ENCODE results near the gene GGTLC1. TPM values are rescaled to one million over a fixed set of nuclear protein-coding genes. Genes with fewer than 3 reads are reported as not detected.
A peak's percentile ranks its signal among the peaks of the same experiment; 100 is the strongest.

GGTLC1 gene
- total RNA-seq (not detected), polyA plus RNA-seq (not detected)

- no peaks in the 10 kb centered on the region for H3K36me3 Mint-ChIP-seq
- no peaks in the 10 kb centered on the region for H3K9me3 ChIP-seq (ENCODE audit: control insufficient read depth in 2 of 2, low read length in 2 of 2)
- H3K36me3 ChIP-seq (ENCODE audit: control insufficient read depth, insufficient read depth, low read length): no peaks in the 10 kb centered on the region
- DNase-seq (no peak), ATAC-seq (ENCODE audit: low read depth in 2 of 2) (no peak)
- H3K4me3 ChIP-seq (ENCODE audit: low read depth, low read length): no peak within 1 kb of the TSS
- H3K27ac Mint-ChIP-seq: no peak within 1 kb of the TSS
- no peaks in the 10 kb centered on the region for H3K4me1 ChIP-seq (ENCODE audit: control insufficient read depth, insufficient read depth, low read length, poor library complexity, severe bottlenecking)
- H3K27ac ChIP-seq (ENCODE audit: insufficient read depth, low read length, poor library complexity, severe bottlenecking): no peak within 1 kb of the TSS
- no peaks in the 10 kb centered on the region for H3K27me3 Mint-ChIP-seq
- H3K9me3 Mint-ChIP-seq: no peaks in the 10 kb centered on the region
- no peaks in the 10 kb centered on the region for H3K27me3 ChIP-seq (ENCODE audit: control insufficient read depth, insufficient read depth, low read length)
- H3K4me3 Mint-ChIP-seq: no peak within 1 kb of the TSS
- no peaks in the 10 kb centered on the region for H3K4me1 Mint-ChIP-seq
These were observed at the start of gene GGTLC1 for GRCh38 chr20:23988561-23988960. Gene GGTLC1 (minus strand): TSS chr20:23988779. CDS start chr20:23986611, 2,168 bp downstream.

DNA sequence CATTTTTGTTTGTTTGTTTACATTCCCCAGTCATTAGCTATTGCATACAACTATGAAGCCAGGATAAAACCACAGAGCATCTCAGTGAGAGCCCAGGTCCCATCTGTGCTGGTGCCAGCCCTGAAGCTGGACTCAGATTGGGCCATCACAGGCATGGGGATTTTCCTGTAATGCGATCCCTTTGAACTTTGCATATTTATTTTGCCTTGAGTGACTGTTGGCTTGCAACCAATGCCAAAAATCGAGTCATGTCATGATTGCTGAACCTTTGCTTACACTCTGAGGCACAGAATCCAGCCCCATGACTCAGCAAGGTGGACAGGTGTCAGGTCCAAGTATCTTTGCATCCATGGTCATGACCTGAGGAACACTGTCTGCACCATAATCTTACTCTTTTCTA lies 46.2 kb upstream of the GGTLC1 start:
- H3K27ac ChIP-seq (ENCODE audit: insufficient read depth, low read length, poor library complexity, severe bottlenecking): no peak overlapping the region
- no peaks in the 10 kb centered on the region for H3K27me3 ChIP-seq (ENCODE audit: control insufficient read depth, insufficient read depth, low read length)
- no peaks in the 10 kb centered on the region for H3K36me3 ChIP-seq (ENCODE audit: control insufficient read depth, insufficient read depth, low read length)
- peaks cover 0 to 15% (median 8%) of the 10 kb centered on the region in 4 donors for H3K4me1 Mint-ChIP-seq
- peaks cover 2% of the 10 kb centered on the region for H3K27me3 Mint-ChIP-seq
- no peaks in the 10 kb centered on the region for H3K9me3 ChIP-seq (ENCODE audit: control insufficient read depth in 2 of 2, low read length in 2 of 2)
- no peak overlapping the region for H3K4me3 Mint-ChIP-seq
- H3K9me3 Mint-ChIP-seq: peaks cover 0 to 5% (median 0%) of the 10 kb centered on the region in 7 donors
- H3K27ac Mint-ChIP-seq: peak overlapping the region in 2 of 3 donors; percentile 8 to 48
- no peak for ATAC-seq (ENCODE audit: low read depth in 2 of 2)
- no peaks in the 10 kb centered on the region for H3K4me1 ChIP-seq (ENCODE audit: control insufficient read depth, insufficient read depth, low read length, poor library complexity, severe bottlenecking)
- no peak overlapping the region for H3K4me3 ChIP-seq (ENCODE audit: low read depth, low read length)
- no peak for DNase-seq
- H3K36me3 Mint-ChIP-seq: no peaks in the 10 kb centered on the region

GRCh38 chr20:24033565-24033964 lies 45.0 kb upstream of the GGTLC1 start:
- ATAC-seq (ENCODE audit: low read depth in 2 of 2) (no peak), DNase-seq (no peak)
- no peaks in the 10 kb centered on the region for H3K9me3 ChIP-seq (ENCODE audit: control insufficient read depth in 2 of 2, low read length in 2 of 2)
- H3K36me3 ChIP-seq (ENCODE audit: control insufficient read depth, insufficient read depth, low read length): no peaks in the 10 kb centered on the region
- Mint-ChIP-seq H3K27ac (peak overlapping the region in 1 of 3 donors; percentile 68), H3K36me3 (no peaks in the 10 kb centered on the region), H3K27me3 (no peaks in the 10 kb centered on the region), H3K4me3 (no peak overlapping the region), H3K9me3 (peaks cover 0 to 5% (median 0%) of the 10 kb centered on the region in 7 donors), H3K4me1 (peaks cover 0 to 26% (median 13%) of the 10 kb centered on the region in 4 donors)
- H3K4me1 ChIP-seq (ENCODE audit: control insufficient read depth, insufficient read depth, low read length, poor library complexity, severe bottlenecking): no peaks in the 10 kb centered on the region
- no peak overlapping the region for H3K27ac ChIP-seq (ENCODE audit: insufficient read depth, low read length, poor library complexity, severe bottlenecking)
- H3K4me3 ChIP-seq (ENCODE audit: low read depth, low read length): no peak overlapping the region
- H3K27me3 ChIP-seq (ENCODE audit: control insufficient read depth, insufficient read depth, low read length): no peaks in the 10 kb centered on the region

DNA sequence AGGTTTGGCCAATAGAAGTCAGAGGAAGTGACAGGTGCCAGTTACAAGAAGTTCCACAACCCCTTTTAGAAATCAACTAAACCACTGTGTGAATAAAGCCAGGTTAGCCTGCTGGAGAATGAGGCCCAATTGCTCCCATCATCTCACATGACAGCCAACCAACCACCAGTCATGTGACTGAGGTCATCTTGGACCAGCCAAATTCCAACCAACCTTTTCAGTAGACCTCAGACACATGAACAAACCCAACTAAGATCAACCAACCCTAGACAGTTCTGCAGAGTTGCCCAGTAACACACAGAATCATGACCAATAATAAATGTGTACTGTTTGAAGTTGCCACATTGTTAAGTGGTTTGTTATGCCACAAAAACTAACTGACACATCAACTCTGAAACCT lies 44.6 kb upstream of the GGTLC1 start:
- H3K27ac ChIP-seq (ENCODE audit: insufficient read depth, low read length, poor library complexity, severe bottlenecking): no peak overlapping the region
- H3K4me3 ChIP-seq (ENCODE audit: low read depth, low read length): no peak overlapping the region
- Mint-ChIP-seq H3K4me3 (no peak overlapping the region), H3K27me3 (no peaks in the 10 kb centered on the region), H3K27ac (peak overlapping the region in 2 of 3 donors; percentile 55 to 68), H3K9me3 (peaks cover 0 to 5% (median 0%) of the 10 kb centered on the region in 7 donors), H3K4me1 (peaks cover 0 to 27% (median 13%) of the 10 kb centered on the region in 4 donors), H3K36me3 (no peaks in the 10 kb centered on the region)
- H3K9me3 ChIP-seq (ENCODE audit: control insufficient read depth in 2 of 2, low read length in 2 of 2): no peaks in the 10 kb centered on the region
- peak in 1 of 3 donors; percentile 16 for DNase-seq
- H3K4me1 ChIP-seq (ENCODE audit: control insufficient read depth, insufficient read depth, low read length, poor library complexity, severe bottlenecking): no peaks in the 10 kb centered on the region
- no peak for ATAC-seq (ENCODE audit: low read depth in 2 of 2)
- H3K27me3 ChIP-seq (ENCODE audit: control insufficient read depth, insufficient read depth, low read length): no peaks in the 10 kb centered on the region
- no peaks in the 10 kb centered on the region for H3K36me3 ChIP-seq (ENCODE audit: control insufficient read depth, insufficient read depth, low read length)

DNA sequence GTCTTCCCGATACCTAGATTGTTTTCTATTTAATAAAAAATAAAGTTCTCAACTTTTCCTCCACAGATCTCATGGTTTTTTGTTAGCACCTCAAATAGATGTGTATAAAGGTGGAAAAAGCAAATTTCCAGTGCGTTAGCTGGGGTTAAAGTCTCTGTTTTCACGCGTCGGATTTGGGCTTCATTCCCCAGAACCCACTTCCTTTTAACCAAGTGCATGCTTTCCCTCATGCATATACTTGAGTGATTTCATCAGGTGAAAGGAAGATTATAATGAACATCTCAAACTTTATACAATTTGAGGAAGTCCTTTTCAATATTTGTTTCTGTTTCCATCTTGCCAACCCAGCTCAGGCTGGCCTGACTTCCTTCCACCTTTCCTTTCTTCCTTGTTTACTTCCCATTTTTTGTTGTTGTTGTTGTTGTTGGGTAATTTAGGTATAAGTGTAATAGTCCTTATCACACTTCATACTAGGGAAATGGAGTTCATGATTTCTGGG lies 43.9 kb upstream of the GGTLC1 start:
- peak overlapping the region; percentile 17 to 68 (median 41) for H3K27ac Mint-ChIP-seq
- Histone ChIP-seq H3K36me3 (ENCODE audit: control insufficient read depth, insufficient read depth, low read length) (no peaks in the 10 kb centered on the region), H3K4me1 (ENCODE audit: control insufficient read depth, insufficient read depth, low read length, poor library complexity, severe bottlenecking) (peaks cover 4% of the 10 kb centered on the region), H3K4me3 (ENCODE audit: low read depth, low read length) (no peak overlapping the region), H3K9me3 (ENCODE audit: control insufficient read depth in 2 of 2, low read length in 2 of 2) (no peaks in the 10 kb centered on the region), H3K27me3 (ENCODE audit: control insufficient read depth, insufficient read depth, low read length) (no peaks in the 10 kb centered on the region), H3K27ac (ENCODE audit: insufficient read depth, low read length, poor library complexity, severe bottlenecking) (no peak overlapping the region)
- DNase-seq: no peak
- H3K27me3 Mint-ChIP-seq: no peaks in the 10 kb centered on the region
- H3K9me3 Mint-ChIP-seq: peaks cover 0 to 5% (median 0%) of the 10 kb centered on the region in 7 donors
- no peak overlapping the region for H3K4me3 Mint-ChIP-seq
- H3K4me1 Mint-ChIP-seq: peaks cover under 1 to 34% (median 19%) of the 10 kb centered on the region in 4 donors
- no peaks in the 10 kb centered on the region for H3K36me3 Mint-ChIP-seq
- no peak for ATAC-seq (ENCODE audit: low read depth in 2 of 2)

DNA sequence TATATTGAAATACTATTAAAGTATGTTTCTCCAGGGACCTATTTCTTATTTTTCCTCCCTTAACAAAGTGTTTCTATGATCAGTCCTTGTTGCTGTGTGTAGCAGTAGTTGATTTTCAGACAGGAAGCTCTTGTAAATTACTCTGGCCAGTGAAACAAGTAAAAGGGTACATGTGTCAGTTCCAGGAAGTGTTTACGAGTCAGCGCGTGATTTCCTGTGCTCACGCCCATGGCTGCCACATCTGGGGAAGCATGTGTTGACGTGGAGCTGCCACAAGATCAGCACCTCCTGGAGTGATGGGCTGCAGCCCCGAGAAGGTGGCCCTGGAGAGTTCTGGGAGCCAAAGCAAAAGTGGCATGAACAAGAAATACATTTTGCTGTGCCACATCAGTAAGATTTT lies 38.6 kb upstream of the GGTLC1 start:
- Mint-ChIP-seq H3K4me3 (peak overlapping the region in 3 of 4 donors; percentile 13 to 70 (median 66)), H3K9me3 (peaks cover 0 to 5% (median 2%) of the 10 kb centered on the region in 7 donors), H3K27me3 (no peaks in the 10 kb centered on the region), H3K27ac (peak overlapping the region; percentile 93 to 97 (median 96)), H3K36me3 (no peaks in the 10 kb centered on the region), H3K4me1 (peaks cover 9 to 43% (median 24%) of the 10 kb centered on the region in 4 donors)
- ATAC-seq (ENCODE audit: low read depth in 2 of 2) (peak; percentile 86 to 94), DNase-seq (peak; percentile 35 to 95 (median 80))
- Histone ChIP-seq H3K27me3 (ENCODE audit: control insufficient read depth, insufficient read depth, low read length) (no peaks in the 10 kb centered on the region), H3K36me3 (ENCODE audit: control insufficient read depth, insufficient read depth, low read length) (no peaks in the 10 kb centered on the region), H3K4me1 (ENCODE audit: control insufficient read depth, insufficient read depth, low read length, poor library complexity, severe bottlenecking) (peaks cover 14% of the 10 kb centered on the region), H3K27ac (ENCODE audit: insufficient read depth, low read length, poor library complexity, severe bottlenecking) (peak overlapping the region; percentile 52), H3K4me3 (ENCODE audit: low read depth, low read length) (peak overlapping the region; percentile 56), H3K9me3 (ENCODE audit: control insufficient read depth in 2 of 2, low read length in 2 of 2) (no peaks in the 10 kb centered on the region)

DNA sequence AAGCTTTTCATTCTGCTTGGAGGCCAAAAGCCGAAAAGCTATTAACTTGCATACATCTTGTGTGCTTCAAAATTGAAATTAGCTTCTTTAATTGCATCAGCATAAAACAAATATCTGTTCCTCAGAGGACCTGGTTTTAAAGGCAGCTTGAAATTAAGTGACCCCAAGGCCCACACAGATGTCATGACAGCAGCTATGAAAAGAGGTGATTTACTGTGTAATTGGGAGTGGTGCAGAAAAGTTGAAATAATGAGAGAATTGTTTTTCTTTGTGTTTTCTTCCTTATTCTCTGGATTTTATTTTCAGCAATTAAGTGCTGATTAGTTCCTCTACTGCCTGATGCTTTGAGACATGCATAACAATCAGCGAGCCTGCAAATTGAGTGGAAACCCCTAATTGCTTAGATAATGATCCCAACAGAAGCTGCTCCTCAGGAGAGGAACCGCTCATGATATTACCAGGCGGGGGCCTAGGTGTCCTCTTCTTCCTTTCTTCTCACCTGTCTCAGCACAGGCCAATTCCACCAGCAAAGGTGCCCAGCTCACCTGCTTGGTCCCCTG lies 34.1 kb upstream of the GGTLC1 start:
- no peaks in the 10 kb centered on the region for H3K27me3 Mint-ChIP-seq
- no peaks in the 10 kb centered on the region for H3K9me3 ChIP-seq (ENCODE audit: control insufficient read depth in 2 of 2, low read length in 2 of 2)
- peaks cover 13% of the 10 kb centered on the region for H3K4me1 ChIP-seq (ENCODE audit: control insufficient read depth, insufficient read depth, low read length, poor library complexity, severe bottlenecking)
- ATAC-seq (ENCODE audit: low read depth in 2 of 2) (no peak), DNase-seq (no peak)
- no peak overlapping the region for H3K4me3 Mint-ChIP-seq
- H3K27ac Mint-ChIP-seq: peak overlapping the region in 1 of 3 donors; percentile 44
- H3K27me3 ChIP-seq (ENCODE audit: control insufficient read depth, insufficient read depth, low read length): peaks cover 2% of the 10 kb centered on the region
- peaks cover 9 to 22% (median 14%) of the 10 kb centered on the region in 4 donors for H3K4me1 Mint-ChIP-seq
- no peak overlapping the region for H3K27ac ChIP-seq (ENCODE audit: insufficient read depth, low read length, poor library complexity, severe bottlenecking)
- H3K36me3 Mint-ChIP-seq: no peaks in the 10 kb centered on the region
- peaks cover 0 to 2% (median 0%) of the 10 kb centered on the region in 7 donors for H3K9me3 Mint-ChIP-seq
- H3K36me3 ChIP-seq (ENCODE audit: control insufficient read depth, insufficient read depth, low read length): no peaks in the 10 kb centered on the region
- H3K4me3 ChIP-seq (ENCODE audit: low read depth, low read length): no peak overlapping the region

DNA sequence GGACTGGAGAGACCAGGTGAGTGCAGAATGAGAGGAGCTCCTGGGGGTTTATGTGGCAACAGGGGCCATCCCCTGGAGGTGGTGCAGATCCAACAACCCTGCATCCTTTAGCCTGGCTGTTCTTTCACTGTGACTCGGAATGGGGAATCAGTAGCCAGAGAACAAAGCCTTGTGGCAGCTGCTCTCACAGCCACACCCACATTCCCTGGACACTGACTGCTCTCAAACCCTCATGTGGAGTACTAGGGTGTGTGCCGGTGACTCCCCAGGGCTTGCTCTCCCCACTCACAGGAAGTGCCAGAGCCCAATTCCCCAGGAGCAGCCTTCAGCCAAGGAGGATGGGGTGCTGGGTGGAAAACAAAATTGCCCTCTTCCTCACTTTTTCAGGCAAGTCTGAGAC lies 30.2 kb upstream of the GGTLC1 start:
- no peaks in the 10 kb centered on the region for H3K9me3 ChIP-seq (ENCODE audit: control insufficient read depth in 2 of 2, low read length in 2 of 2)
- Mint-ChIP-seq H3K27ac (no peak overlapping the region), H3K4me1 (no peaks in the 10 kb centered on the region), H3K27me3 (no peaks in the 10 kb centered on the region), H3K9me3 (no peaks in the 10 kb centered on the region), H3K4me3 (no peak overlapping the region), H3K36me3 (no peaks in the 10 kb centered on the region)
- DNase-seq (no peak), ATAC-seq (ENCODE audit: low read depth in 2 of 2) (no peak)
- H3K4me1 ChIP-seq (ENCODE audit: control insufficient read depth, insufficient read depth, low read length, poor library complexity, severe bottlenecking): no peaks in the 10 kb centered on the region
- H3K27ac ChIP-seq (ENCODE audit: insufficient read depth, low read length, poor library complexity, severe bottlenecking): no peak overlapping the region
- H3K27me3 ChIP-seq (ENCODE audit: control insufficient read depth, insufficient read depth, low read length): peaks cover 4% of the 10 kb centered on the region
- H3K36me3 ChIP-seq (ENCODE audit: control insufficient read depth, insufficient read depth, low read length): no peaks in the 10 kb centered on the region
- no peak overlapping the region for H3K4me3 ChIP-seq (ENCODE audit: low read depth, low read length)

Measured in CD4-positive, CD25-positive, alpha-beta regulatory T cell (primary cell).